Measurements from ENCODE around the gene PJA2. TPM values are rescaled to one million over a fixed set of nuclear protein-coding genes. Genes with fewer than 3 reads are reported as not detected.

The PJA2 gene
- polyA plus RNA-seq, 3 donors: 36.2 to 74.1 (median 49.7) TPM

DNA sequence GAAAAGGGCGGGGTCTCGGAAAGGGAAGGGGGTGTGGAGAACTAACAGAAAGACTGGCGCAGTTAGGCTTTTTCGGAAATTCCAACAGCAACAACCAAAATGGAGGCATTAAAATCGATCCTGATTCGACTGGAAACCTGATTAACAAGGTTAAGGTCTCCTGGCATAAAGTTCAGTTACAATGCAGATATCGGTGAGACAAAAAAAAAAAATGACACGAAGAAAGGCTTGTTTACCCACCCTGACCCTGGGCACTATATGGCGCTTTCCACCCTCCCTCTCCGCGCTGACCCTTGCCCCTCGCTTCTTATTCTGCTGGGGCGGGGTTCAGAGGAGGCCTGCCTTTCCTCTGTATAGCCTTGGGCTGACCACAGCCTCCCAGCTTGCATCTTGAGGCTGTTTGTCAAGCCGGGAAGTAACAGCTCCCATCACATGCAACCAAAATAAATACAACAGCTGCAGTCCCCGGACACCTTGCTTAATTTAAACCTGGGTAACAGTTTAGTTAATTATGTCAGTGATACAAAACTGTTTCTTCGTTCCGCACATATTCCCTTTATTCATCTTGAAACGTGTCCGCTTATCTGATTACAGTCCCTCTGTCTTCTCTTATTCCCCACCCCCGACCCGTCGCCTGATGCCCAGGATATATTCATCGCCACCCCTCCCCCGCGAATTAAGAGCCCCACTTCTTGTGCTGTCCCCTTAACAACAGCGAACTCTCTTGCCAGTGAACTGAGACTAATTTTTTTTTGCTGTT lies 795 bp upstream of the PJA2 start:
- H3K9ac ChIP-seq (ENCODE audit: insufficient read depth, low read length, poor library complexity, severe bottlenecking): peak overlapping the region; percentile 97
- H3K4me1 ChIP-seq (ENCODE audit: control insufficient read depth in 1 of 2, insufficient read depth in 2 of 2, low read length in 2 of 2): peaks cover 5 to 35% of the 10 kb centered on the region in 2 donors
- intact Hi-C loops (cut with micrococcal nuclease): loop anchor here in 1 of 2 donors (1.0 to 10.0 kb wide), 3 partner anchors 8 to 666 kb away; partner anchors contain the start of genes FER and MAN2A1
- peak overlapping the region; percentile 89 to 97 for H3K27ac ChIP-seq (ENCODE audit: low read depth in 1 of 2, low read length in 2 of 2)
- peak overlapping the region; percentile 80 for H3K4me2 ChIP-seq (replicated peaks; ENCODE audit: extremely low read depth, low read length, poor library complexity, severe bottlenecking)
- peaks cover 35% of the 10 kb centered on the region for H3K4me1 Mint-ChIP-seq
- peak overlapping the region; percentile 97 to 100 (median 99) for H3K27ac Mint-ChIP-seq
- peak overlapping the region; percentile 86 for H2AFZ ChIP-seq (ENCODE audit: insufficient read depth, low read depth, low read length, poor library complexity, severe bottlenecking)
- peak overlapping the region; percentile 95 to 97 for H3K4me3 Mint-ChIP-seq
- peaks cover 0 to 8% (median 3%) of the 10 kb centered on the region in 7 donors for H3K9me3 Mint-ChIP-seq
- WGBS (ENCODE audit: insufficient coverage): 0% methylated on average over 19 of the region's 26 CpGs
- peaks cover 40% of the 10 kb centered on the region for H3K79me2 ChIP-seq (ENCODE audit: insufficient read depth, low read length)
- H3K27me3 Mint-ChIP-seq (ENCODE audit: low read depth in 3 of 3): no peaks in the 10 kb centered on the region
- H3K9me3 ChIP-seq (replicated peaks in 1 of 2; ENCODE audit: control insufficient read depth in 1 of 2, insufficient read depth in 1 of 2, low read length in 2 of 2): no peaks in the 10 kb centered on the region
- H3K36me3 Mint-ChIP-seq: peaks cover 4 to 5% of the 10 kb centered on the region in 2 donors
- H3K27me3 ChIP-seq (ENCODE audit: control insufficient read depth in 2 of 2, insufficient read depth in 2 of 2, low read length in 2 of 2): no peaks in the 10 kb centered on the region
- DNase-seq: peak; percentile 57 to 76 (median 72)
- H3K4me3 ChIP-seq (replicated peaks in 1 of 3; ENCODE audit: low read depth in 2 of 3, low read length in 3 of 3): peak overlapping the region; percentile 52 to 92 (median 69)
- H3K36me3 ChIP-seq (replicated peaks in 1 of 2; ENCODE audit: control insufficient read depth in 1 of 2, insufficient read depth in 2 of 2, low read length in 2 of 2): no peaks in the 10 kb centered on the region
- TF ChIP-seq CTCF (IDR thresholded peaks at IDR 0.05): no peak
- H4K20me1 ChIP-seq (ENCODE audit: insufficient read depth, low read length): peaks cover 31% of the 10 kb centered on the region

DNA sequence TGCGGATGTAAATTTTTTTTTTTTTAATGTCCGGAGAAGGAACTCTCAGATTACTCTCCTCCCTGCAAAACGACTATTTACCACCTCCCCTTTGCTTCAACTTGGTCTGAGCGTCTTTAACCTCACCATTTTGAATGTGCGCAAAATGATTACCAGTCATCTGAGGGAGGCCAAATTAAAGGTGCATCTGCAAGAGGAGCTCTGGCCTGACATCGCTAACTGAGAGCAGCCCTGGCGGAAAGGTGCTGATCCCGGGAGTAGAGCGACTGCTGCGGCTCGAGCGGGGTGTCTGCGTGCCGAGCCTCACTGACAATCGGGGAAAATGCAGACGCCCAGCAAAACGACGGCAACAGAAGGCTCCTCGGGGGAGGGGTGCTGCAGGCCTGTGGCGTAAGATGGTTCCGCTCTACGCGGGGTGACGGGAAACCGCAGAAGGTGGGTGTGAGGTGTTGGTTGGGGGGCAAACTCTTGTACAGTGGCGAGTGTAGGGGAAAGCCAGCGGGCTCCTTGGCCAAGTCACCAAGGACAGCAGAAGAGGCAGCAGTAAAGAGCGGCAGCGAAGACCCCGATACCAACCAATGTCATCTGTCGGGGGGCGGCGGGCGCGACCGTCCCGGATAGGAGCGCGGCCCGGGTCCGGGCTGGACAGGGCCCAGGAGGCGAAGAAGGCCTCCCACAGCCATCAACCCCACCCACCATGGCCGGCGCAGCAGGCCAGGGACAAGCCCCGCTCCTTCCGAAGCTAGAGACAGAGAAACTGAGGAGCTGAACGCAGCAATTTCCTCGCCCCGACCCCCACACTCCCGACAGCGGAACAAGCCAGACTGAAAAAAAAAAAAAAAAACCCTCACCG lies 557 bp downstream of the PJA2 start:
- H3K27ac ChIP-seq (ENCODE audit: low read depth in 1 of 2, low read length in 2 of 2): peak overlapping the region; percentile 92 to 97
- H2AFZ ChIP-seq (ENCODE audit: insufficient read depth, low read depth, low read length, poor library complexity, severe bottlenecking): peak overlapping the region; percentile 73
- H3K4me3 ChIP-seq (replicated peaks in 1 of 3; ENCODE audit: low read depth in 2 of 3, low read length in 3 of 3): peak overlapping the region; percentile 71 to 92 (median 77)
- under 1% methylated on average over 43 of the region's 52 CpGs for WGBS (ENCODE audit: insufficient coverage)
- Mint-ChIP-seq H3K4me1 (peaks cover 43% of the 10 kb centered on the region), H3K4me3 (peak overlapping the region; percentile 95 to 100), H3K9me3 (peaks cover 0 to 1% (median 0%) of the 10 kb centered on the region in 7 donors), H3K27ac (peak overlapping the region; percentile 97 to 100 (median 99)), H3K27me3 (ENCODE audit: low read depth in 3 of 3) (no peaks in the 10 kb centered on the region), H3K36me3 (peaks cover 4 to 5% of the 10 kb centered on the region in 2 donors)
- peak; percentile 64 to 77 (median 74) for DNase-seq
- peaks cover 5 to 35% of the 10 kb centered on the region in 2 donors for H3K4me1 ChIP-seq (ENCODE audit: control insufficient read depth in 1 of 2, insufficient read depth in 2 of 2, low read length in 2 of 2)
- peak overlapping the region; percentile 97 for H3K9ac ChIP-seq (ENCODE audit: insufficient read depth, low read length, poor library complexity, severe bottlenecking)
- intact Hi-C loops (cut with micrococcal nuclease): no loop called here
- no peak for TF ChIP-seq CTCF (IDR thresholded peaks at IDR 0.05)
- no peaks in the 10 kb centered on the region for H3K9me3 ChIP-seq (replicated peaks in 1 of 2; ENCODE audit: control insufficient read depth in 1 of 2, insufficient read depth in 1 of 2, low read length in 2 of 2)
- no peaks in the 10 kb centered on the region for H3K36me3 ChIP-seq (replicated peaks in 1 of 2; ENCODE audit: control insufficient read depth in 1 of 2, insufficient read depth in 2 of 2, low read length in 2 of 2)
- H3K4me2 ChIP-seq (replicated peaks; ENCODE audit: extremely low read depth, low read length, poor library complexity, severe bottlenecking): peak overlapping the region; percentile 82
- H3K27me3 ChIP-seq (ENCODE audit: control insufficient read depth in 2 of 2, insufficient read depth in 2 of 2, low read length in 2 of 2): no peaks in the 10 kb centered on the region
- peaks cover 53% of the 10 kb centered on the region for H3K79me2 ChIP-seq (ENCODE audit: insufficient read depth, low read length)
- H4K20me1 ChIP-seq (ENCODE audit: insufficient read depth, low read length): peaks cover 44% of the 10 kb centered on the region

All from CD14-positive monocyte (primary cell).